ENCODE measurements around the gene SPATS2L. TPM values are rescaled to one million over a fixed set of nuclear protein-coding genes. Genes with fewer than 3 reads are reported as not detected.

SPATS2L gene
- total RNA-seq, 1 donor from 2014 or later, result 192 TPM

- no peaks in the 10 kb centered on the region for H3K27me3 Mint-ChIP-seq (ENCODE audit: low read depth, unreplicated experiment)
- H3K4me2 ChIP-seq (ENCODE audit: low read length), result no peak overlapping the region
- H3K9me3 ChIP-seq (ENCODE audit: insufficient read depth, low read depth, low read length), result no peaks in the 10 kb centered on the region
- no peak overlapping the region for H3K4me3 Mint-ChIP-seq (ENCODE audit: unreplicated experiment)
- no peak overlapping the region for H3K27ac Mint-ChIP-seq (ENCODE audit: unreplicated experiment)
- no peaks in the 10 kb centered on the region for H3K36me3 ChIP-seq (ENCODE audit: insufficient read depth, low read length)
- FAIRE-seq, result no peak
- no peaks in the 10 kb centered on the region for H3K36me3 Mint-ChIP-seq (ENCODE audit: low read depth, unreplicated experiment)
- H3K4me1 ChIP-seq (ENCODE audit: insufficient read depth, low read length), result no peaks in the 10 kb centered on the region
- peaks cover 2% of the 10 kb centered on the region for H3K9me3 Mint-ChIP-seq (ENCODE audit: unreplicated experiment)
- peaks cover 8% of the 10 kb centered on the region for H3K4me1 Mint-ChIP-seq (ENCODE audit: low read depth, unreplicated experiment)
- H4K20me1 ChIP-seq (ENCODE audit: insufficient read depth, low read length), result no peaks in the 10 kb centered on the region
- H3K4me3 ChIP-seq (ENCODE audit: insufficient read depth, low read depth, low read length), result no peak overlapping the region
- no peak overlapping the region for H3K9ac ChIP-seq (ENCODE audit: low read length)
- DNase-seq (ENCODE audit: low read depth), result no peak
- no peaks in the 10 kb centered on the region for H3K79me2 ChIP-seq (ENCODE audit: insufficient read depth, low read length)
- H3K27ac ChIP-seq (ENCODE audit: low read depth, low read length), result no peak overlapping the region
- H3K27me3 ChIP-seq (ENCODE audit: insufficient read depth, low read length), result no peaks in the 10 kb centered on the region
- no peak overlapping the region for H2AFZ ChIP-seq (ENCODE audit: low read depth, low read length)
- TF ChIP-seq EZH2 (IDR thresholded peaks at IDR 0.05; ENCODE audit: insufficient read depth, low read length) (no peak), CTCF (IDR thresholded peaks at IDR 0.05; ENCODE audit: insufficient read depth, low read depth, low read length) (no peak)
These were observed 195.7 kb downstream of the SPATS2L start for GRCh38 chr2:200502196-200502595.

- H3K79me2 ChIP-seq (ENCODE audit: insufficient read depth, low read length), result peaks cover 6% of the 10 kb centered on the region
These were observed 200.2 kb downstream of the SPATS2L start for GRCh38 chr2:200506679-200507078.

More at GRCh38 chr2:200506679-200507078, 200.2 kb downstream of the SPATS2L start:
- FAIRE-seq (no peak), DNase-seq (ENCODE audit: low read depth) (no peak)
- TF ChIP-seq EZH2 (IDR thresholded peaks at IDR 0.05; ENCODE audit: insufficient read depth, low read length), result no peak
- no peak for TF ChIP-seq CTCF (IDR thresholded peaks at IDR 0.05; ENCODE audit: insufficient read depth, low read depth, low read length)
- H3K4me3 Mint-ChIP-seq (ENCODE audit: unreplicated experiment), result no peak overlapping the region
- H3K27me3 ChIP-seq (ENCODE audit: insufficient read depth, low read length), result no peaks in the 10 kb centered on the region
- H3K27ac ChIP-seq (ENCODE audit: low read depth, low read length), result no peak overlapping the region
- no peak overlapping the region for H3K4me3 ChIP-seq (ENCODE audit: insufficient read depth, low read depth, low read length)
- H4K20me1 ChIP-seq (ENCODE audit: insufficient read depth, low read length), result no peaks in the 10 kb centered on the region
- peaks cover 2% of the 10 kb centered on the region for H3K4me1 Mint-ChIP-seq (ENCODE audit: low read depth, unreplicated experiment)
- no peak overlapping the region for H2AFZ ChIP-seq (ENCODE audit: low read depth, low read length)
- no peaks in the 10 kb centered on the region for H3K36me3 Mint-ChIP-seq (ENCODE audit: low read depth, unreplicated experiment)
- no peaks in the 10 kb centered on the region for H3K27me3 Mint-ChIP-seq (ENCODE audit: low read depth, unreplicated experiment)
- H3K27ac Mint-ChIP-seq (ENCODE audit: unreplicated experiment), result no peak overlapping the region
- no peak overlapping the region for H3K4me2 ChIP-seq (ENCODE audit: low read length)
- H3K4me1 ChIP-seq (ENCODE audit: insufficient read depth, low read length), result peaks cover 6% of the 10 kb centered on the region
- H3K9me3 ChIP-seq (ENCODE audit: insufficient read depth, low read depth, low read length), result no peaks in the 10 kb centered on the region
- H3K9me3 Mint-ChIP-seq (ENCODE audit: unreplicated experiment), result peaks cover 2% of the 10 kb centered on the region
- H3K9ac ChIP-seq (ENCODE audit: low read length), result no peak overlapping the region
- H3K36me3 ChIP-seq (ENCODE audit: insufficient read depth, low read length), result no peaks in the 10 kb centered on the region
